NCI-H2171 treated with DMSO at 0.1 percent for 48 hours (cell line): ENCODE results near the gene SCO1.
A peak's percentile ranks its signal among the peaks of the same experiment; 100 is the strongest.

ENCODE experiments used
- DNase-seq: peaks from one replicate; lab custom pipeline; 2025; lab: John Stamatoyannopoulos, UW

SCO1 gene

DNA sequence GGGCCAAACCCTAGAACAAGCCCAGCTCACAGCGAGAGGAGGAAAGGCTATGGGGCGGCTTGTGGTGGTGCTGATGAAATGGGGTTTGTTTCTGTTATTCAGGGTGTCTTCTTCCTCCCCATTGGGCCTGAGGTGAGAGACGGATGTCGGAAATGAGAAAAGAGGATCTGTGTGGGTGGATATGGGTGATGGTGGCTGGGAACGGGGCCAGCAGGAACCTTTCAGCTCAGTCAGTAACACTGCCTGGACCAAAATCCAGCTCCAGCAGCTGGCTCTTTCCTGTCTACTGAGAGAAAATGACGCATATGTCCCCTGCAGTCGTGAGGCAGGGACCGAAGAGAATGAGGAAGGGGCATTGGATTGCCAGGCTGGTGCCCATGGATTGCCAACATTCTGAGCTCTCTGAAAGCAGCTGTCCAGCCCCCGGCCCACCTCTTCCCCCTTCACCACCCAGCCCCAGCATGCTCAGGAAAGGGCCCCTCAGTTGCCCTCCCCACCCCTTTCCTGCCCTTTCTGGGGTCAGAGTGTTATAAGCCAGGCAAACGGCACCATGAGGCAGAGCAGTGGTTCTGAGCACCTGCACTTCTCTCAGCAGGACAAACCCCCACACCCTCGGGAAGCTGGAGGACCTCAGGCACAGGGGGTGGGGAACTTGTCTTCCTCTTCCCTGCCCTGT, 44.2 kb downstream of the SCO1 start:
- no peak for DNase-seq

DNA sequence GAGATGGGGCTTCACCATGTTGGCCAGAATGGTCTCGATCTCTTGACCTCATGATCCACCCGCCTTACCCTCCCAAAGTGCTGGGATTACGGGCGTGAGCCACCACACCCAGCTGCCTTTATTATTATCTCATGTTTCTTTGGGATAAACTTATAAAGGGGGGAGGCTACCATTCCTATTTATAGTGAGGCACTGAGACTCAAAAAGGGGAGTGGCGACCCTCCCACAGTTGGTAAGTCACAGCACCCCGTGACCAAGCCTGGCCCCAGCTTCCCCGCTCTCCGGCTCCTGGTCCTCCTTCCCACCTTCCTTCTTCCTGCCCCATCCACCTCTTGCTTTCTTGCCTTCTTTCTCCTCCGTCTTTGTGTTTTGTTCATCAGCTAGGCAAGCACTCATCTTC, 45.4 kb downstream of the SCO1 start:
- DNase-seq: no peak

DNA sequence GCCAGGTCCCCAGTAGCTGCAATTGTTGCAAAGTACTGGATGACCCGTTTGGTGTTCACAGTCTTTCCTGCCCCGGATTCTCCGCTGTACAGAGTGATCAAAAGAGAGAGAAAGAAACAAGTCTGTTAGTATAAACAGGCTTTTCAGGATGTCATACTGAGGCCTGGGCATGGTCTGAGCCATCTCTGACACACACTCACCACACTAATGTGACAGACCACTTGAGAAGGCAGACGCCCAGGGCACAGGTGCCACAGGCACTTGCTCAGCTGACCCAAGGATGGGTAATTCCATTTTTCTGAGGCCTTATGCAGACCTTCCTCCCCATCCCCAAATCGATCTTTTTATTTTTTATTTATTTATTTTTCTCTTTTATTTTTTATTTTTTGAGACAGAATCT, 47.7 kb downstream of the SCO1 start:
- no peak for DNase-seq

DNA sequence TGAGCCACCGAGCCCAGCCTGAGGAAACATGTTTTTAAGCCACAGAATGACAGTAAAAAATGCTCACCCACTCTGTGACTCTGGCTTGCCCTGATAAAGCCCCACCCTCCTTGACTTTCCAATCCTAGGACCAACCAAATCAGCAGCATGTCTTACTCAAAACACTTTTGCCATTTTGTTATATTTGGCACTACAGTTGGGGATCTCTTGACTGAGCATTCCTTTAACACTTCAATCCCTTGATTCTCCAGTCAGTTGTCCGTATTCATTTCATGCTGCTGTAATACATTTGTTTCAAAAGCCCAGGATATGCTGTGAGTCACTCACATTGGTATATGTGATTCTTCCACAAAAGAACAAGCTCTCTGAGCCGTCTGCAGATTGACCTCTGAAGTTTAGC, 48.4 kb downstream of the SCO1 start:
- no peak for DNase-seq

DNA sequence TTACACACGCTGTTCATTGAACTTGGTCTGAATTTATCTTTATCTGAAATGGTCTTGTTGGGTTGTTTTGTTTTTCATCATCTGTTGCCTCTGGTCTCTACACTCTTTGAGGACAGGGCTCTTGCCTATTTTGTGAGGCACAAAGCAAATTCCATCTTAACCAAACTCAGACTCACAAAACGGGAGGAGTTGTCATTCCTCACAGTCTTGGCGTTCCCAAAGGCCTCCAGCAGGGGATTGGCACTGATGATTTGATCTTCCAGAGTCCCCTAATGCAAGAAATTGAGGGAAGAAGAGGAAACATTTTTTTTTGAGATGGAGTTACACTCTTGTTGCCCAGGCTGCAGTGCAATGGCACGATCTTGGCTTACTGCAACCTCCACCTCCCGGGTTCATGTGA, 49.0 kb downstream of the SCO1 start:
- no peak for DNase-seq

DNA sequence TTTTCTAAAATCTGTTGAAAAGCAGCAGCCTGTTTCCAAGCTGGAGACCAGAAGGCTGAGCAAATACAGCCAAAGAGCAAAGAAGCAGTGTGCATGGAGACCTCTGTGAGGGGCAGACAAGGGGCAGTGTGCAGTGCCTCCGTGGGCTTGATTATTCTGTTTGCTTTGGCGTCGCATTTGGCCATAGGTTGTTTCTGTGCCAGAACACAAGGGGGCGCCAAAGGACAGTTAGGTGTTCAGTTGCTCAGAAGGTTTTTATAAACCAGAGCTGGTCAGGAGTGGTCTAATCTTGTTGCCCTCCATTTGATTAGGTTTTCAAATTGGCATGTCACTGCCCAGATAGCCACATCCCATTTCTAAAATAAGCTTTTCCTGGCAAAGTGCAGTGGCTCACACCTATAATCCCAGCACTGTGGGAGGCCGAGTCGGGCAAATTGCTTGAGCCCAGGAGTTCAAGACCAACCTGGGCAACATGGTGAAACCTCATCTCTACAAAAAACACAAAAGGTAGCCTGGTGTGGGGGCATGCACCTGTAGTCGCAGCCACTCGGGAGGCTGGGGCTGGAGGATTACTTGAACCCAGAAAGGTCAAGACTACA, 50.8 kb downstream of the SCO1 start:
- peak; percentile 47 for DNase-seq

DNA sequence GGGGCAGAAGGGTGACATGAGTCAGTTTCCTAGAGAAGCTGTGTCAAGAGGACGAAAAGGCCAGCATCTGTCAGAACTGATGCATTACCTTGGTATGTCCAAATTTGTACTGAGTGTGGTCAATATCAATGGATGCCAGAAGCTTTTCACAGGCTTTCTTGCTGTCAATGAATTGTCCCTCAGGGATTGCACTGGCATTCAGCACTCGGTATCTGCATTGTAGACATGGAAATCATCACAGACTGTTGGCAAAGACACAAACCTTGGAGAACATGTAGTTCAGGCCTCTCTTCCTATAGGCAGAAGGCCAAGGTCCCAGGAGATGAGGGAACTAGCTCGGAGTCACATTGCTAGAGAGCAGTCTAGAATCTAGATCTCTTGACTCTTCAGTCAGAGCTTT, 56.9 kb downstream of the SCO1 start:
- DNase-seq: no peak

DNA sequence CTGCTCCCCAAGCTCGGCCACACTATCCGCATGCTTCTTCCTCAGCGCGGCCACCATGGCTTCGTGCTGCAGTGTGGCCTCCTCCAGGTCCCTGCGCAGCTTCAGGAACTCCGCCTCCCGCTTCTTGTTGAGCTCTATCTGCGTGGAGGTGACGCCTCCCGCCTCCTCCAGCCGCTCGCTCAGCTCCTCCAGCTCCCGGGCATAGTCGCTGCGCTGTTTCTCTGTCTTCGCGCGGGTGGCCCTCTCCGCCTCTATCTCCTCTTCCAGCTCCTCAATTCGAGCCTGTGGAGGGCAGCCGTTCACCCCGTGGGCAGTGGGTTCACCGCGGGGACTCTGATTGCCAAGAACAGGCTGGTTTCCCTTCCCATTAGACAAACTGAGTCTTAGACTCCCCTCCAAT, 59.2 kb downstream of the SCO1 start:
- DNase-seq: no peak

DNA sequence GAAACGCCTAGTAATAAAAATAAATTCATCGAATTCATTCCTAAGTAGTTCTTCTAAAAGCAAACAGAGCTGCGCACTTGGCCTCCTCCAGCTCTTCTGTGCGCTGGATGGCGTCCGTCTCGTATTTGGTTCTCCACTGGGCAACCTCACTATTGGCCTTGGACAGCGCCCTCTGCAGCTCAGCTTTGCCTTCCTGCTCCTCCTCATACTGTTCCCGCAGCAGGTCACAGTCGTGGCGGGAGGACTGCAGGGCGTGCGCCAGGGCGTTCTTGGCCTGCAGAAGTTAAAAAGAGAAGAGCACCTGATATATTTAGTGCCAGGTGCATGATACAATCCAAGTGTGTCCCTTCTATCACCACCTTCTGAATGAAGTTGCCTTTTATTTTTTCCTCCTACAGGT, 62.0 kb downstream of the SCO1 start:
- DNase-seq: no peak

DNA sequence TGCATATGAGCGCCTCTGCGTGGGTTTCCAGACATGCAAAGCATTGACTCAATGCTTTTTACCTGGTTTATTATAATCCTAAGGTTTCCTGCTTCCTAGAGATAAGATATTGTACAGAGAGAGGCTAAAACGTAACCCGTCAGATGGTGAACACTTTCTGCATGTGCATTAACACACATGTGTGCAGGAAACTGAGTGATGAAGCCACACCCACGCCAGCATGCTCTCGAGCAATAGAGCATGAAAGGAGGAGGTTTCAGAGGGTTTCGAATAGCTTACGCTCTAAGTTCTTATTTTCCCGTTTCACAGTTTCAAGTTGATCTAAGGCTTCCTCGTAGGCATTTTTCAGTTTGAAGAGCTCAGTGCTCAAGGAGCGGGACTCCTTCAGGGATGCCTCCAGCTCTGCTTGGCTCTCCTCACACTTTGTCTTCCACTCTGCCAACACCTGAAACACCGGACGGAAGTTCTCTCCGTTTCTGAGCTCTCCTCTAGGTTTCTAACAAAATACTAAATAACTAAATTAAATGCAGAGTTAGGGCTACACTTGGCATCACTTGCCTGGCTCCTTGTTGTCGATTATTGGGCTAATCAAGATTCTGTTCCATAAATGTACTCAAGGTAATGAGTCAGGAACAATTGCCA, 63.5 kb downstream of the SCO1 start:
- DNase-seq: no peak

DNA sequence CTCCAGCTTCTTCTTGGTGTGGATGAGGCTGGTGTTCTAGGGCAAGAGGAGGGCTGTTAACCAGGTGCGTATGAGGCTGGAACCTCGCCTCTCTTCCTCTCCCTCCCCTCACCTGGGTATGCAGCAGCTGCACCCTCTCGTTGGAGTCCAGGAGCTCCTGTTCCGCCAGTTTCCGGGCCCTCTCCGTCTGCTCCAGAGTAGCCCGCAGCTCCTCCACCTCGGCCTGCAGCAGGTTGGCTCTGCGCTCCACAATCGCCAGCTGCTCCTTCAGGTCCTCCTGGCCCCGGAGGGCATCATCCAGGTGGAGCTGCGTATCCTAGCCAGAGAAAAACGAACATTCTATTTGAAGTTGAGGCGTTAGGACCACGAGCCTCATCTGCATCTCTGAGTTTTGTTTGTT, 65.6 kb downstream of the SCO1 start:
- no peak for DNase-seq

DNA sequence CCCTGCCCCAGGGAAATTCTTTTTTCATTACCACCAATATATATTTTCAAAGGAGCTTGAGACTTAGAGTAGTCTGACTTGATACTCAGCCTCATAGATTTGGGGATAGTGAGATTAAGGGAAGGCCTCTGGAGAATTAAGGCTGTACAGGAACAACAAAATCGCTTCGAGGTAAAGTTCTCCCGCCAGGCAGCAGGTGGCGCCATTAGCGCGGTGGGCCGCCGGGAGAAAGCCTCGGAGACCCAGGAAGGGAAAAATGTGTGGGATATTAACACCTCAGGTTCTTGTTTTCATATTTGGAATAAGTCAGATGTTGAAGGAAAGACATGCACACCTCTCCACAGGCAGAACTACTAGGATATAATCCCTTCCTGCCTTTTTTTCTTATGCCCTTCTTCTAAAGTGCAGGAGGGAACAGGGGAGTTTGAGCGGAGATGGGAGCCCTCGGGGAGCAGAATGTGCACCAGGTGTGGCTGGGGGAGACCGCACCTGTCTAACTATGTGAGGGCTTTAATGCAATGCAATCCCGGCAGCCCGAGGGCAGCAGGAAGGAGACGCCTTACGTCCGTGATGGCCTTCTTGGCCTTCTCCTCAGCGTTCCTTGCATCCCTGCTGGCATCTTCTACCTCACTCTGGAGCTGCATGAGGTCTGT, 66.2 kb downstream of the SCO1 start:
- peak; percentile 25 for DNase-seq

DNA sequence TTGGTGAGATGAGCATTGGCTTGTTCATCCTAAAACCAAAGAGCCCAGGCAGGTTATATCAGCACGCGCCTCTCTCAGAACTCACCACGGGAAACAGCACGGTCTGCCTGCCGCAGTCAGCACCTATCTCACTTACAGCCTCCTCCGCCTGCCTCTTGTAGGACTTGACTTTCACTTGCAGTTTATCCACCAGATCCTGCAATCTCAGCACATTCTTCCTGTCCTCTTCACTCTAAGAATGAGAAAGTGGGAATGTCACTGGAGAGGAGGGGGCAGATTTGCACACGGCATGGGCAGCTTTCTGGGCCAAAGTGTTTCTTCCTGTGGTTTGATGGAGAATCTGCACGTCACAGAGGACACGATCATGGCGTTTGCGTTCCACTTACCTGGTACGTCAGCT, 67.6 kb downstream of the SCO1 start:
- no peak for DNase-seq

DNA sequence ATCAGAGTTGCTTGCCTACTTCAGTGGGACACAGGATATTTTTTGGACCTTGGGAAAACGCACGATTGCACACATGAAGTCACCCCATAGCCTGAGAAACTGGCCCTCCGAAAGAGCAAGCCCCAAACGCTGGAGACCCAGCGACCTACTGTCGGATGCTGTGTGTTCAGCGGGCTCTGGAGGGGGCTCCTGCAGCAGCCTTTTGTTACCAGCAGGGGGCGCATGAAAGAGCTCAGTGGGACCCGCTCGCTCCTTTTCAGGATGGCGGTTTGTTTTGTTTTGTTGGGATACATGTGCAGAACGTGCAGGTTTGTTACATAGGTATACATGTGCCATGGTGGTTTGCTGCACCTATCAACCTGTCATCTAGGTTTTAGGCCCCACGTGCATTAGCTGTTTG, 68.6 kb downstream of the SCO1 start:
- no peak for DNase-seq

DNA sequence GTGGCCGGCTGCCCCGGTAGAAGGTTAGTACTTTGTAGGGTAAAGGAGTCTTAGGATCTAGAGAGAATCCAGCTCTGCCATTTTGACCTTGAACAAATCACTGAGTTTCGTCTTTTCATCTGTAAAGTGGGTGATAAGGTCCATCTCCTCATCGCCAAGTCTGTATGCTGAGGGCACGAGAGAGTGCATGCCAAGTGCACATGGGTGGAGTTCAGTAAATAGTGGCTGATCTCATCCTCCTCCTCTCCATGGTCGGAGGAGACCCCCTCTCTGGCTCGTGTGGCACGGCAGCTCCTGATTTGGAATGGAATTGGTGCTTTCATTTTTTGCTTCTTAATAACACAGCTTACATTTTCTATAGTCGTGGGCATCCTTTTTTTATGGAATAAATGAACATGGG, 70.9 kb downstream of the SCO1 start:
- no peak for DNase-seq

DNA sequence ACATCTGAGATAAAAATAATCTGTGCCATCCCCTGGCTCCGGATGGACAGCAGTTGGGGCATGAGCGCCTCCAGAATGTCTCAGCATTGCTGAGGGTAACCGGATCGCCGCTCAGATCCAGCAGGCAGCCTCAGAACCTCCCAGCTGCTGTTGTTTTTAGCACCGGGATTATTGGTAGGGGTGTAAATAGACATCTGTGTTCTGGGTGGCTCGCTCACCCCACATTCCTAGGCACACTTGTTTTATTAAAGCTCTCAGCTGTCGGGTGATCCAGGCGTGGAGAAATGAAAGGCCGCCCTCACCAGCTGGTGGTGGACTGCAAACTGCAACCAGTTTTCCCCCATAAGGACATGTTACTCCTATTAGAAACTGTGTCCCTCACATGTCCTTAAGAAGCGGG, 72.4 kb downstream of the SCO1 start:
- peak; percentile 12 for DNase-seq

DNA sequence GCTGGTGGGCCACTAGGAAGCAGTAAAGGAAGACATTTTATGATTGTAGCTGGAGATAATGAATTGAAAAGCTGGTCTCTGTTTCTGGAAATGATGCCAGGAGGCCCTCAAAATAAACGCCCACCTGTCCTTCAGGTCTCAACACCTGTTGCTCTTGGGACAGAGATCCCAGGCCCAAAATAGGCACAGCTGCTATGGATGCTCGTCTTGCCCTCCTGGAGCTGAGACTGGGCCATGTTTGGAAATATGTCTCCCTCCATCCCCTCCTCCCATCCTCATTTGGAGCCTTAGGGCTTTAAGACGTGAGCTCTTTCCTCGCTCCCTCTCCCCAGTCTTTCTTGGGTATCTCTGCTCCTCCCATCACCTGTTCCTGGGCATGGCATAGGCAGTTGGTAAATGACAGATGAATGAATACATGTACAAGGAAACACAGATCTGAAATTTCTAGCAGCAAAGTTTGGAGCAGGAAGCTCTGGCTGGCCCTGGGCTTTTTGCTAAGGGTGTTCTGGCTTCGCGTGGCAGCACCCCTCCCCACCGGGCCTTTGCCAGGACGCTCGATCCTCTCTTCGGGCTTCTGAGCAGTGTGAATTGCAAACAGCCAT, 73.5 kb downstream of the SCO1 start:
- no peak for DNase-seq

DNA sequence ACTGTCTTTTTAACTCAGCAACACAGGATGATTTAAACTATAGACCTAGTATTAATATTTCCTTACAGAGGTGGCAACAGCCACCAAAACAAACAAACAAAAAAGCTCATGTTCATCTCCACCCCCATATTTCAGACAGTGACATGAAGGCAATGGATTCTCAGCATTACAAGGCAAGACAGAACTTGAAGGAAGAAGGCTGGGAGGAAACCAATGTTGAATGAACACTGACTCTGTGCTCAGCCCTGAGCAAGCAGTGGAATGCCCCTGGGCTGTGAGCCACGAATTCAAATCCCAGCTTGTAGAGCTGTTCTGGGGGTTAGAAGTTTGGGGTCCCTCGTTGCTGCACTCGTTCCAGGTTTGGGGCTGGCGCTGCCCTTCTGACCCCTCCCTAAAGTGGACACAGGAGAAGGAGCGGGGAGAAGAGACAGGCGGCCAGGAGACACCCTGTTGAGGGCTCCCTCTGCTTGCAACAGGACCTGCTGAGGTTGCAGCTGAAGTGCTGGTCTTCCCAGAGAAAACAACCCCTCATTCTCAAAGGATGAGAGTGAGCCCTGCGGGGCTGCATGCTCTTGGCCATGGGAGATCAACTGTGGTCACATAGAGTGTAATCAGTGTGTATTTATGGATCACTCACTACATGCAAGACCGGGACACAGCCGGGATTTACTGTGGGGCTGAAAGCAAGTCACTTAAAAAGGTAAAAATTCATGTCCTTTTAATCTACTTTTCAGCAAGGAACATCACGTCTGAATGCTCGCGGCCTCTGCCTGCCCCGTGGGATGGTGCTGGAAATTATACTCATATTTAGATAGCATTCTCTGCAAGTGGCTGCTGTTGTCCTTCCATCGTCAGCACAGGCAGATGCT, 74.5 kb downstream of the SCO1 start:
- no peak for DNase-seq
